Measurements from ENCODE around the gene KLK11.

Gene KLK11

GRCh38 chr19:51027126-51027806 lies 850 bp upstream of the KLK11 start:
- no peak for DNase-seq

DNA sequence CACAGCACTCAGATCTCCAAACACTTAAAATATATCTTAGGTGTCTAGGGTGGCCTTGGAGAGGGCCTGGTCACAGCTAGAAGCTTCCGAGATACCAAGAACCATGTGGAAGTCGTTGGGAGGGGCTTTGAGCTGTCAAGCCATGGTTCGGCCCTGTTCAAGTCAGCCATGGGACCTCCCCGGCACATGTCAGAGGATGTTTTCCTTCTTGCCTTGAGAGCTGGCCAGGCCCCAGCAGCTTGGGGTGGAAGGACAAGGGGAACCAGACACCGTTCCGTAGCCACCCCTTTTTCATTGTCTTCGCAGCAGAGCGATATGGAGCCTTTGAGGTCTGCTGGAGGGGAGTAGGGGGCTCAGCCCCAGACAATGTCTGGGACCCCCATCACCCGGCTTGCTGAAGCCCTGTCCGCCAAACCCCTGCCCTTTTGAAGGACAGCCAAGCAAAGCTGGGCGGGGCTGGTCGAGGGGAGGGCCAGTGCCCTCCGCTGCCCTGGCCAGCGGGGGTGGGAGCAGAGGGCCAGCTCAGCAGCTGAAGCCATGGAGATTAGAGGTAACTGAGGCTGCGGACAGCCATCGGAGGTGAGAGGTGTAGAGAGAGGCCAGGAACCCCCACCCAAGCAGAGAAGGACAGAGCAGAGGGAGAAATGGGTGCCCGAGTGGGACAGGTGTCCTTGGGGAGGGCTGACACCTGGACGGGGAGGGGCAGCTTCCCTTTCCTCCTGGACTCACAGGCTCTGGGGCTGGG lies 435 bp downstream of the KLK11 start:
- no peak for DNase-seq

DNA sequence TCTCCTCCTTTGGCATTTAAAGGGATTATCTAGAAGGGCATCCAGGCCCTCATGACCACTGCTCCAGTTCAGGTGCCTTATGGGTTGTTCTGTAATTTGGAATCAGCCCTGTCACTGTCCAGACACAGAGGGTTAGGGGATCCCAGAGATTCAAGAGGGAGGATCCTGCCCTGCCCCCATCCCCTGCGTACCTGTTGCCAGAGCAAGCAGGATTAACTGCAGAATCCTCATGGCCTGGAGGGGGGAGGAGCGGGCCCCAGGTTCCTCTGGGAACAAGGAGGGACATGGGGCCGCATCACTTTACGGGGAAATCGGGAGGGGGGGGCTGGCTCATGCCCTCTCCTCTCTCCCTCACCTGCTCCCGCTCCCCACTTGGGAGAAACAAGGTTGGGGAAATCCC lies 1.0 kb downstream of the KLK11 start:
- no peak for DNase-seq

DNA sequence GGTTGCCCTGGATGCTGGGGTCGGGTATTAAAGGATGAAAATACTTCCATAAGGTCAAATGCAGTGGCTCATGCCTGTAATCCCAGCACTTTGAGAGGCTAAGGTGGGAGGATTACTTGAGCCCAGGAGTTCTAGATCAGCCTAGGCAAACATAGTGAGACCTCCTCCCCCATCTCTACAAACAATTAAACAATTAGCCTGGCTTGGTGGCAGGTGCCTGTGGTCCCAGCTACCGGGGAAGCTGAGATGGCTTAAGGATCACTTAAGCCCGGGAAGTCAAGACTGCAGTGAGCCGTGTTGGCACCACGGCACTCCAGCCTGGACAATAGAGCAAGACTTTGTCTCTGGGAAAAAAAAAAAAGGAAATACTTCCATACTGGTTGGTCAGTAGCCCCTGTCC lies 1.5 kb downstream of the KLK11 start:
- DNase-seq: no peak

DNA sequence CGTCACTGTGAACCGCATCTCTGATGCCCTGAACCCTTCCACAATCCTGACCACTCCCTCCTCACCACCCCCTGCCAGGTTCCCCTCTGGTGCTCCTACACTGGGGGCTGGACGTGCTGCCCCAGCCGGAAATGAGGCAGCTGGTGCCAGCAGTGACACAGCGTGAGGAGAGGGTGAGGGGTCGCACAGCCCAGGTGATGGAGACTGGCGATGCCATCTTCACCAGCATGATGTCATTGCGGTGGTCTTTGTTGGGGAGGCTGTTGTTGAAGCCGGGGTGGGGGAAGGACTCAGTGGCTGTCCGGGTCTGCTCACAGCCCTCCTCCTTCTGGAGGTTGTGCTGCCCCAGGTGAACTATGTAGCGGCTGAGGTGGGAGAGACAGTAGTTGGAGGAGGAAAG lies 2.5 kb downstream of the KLK11 start:
- no peak for DNase-seq

- DNase-seq: no peak
Observed at GRCh38 chr19:51022526-51022925, 3.9 kb downstream of the KLK11 start.

- peak in 1 of 2 experiments; percentile 10 for DNase-seq
Observed at GRCh38 chr19:51020988-51021651, 5.3 kb downstream of the KLK11 start.

DNA sequence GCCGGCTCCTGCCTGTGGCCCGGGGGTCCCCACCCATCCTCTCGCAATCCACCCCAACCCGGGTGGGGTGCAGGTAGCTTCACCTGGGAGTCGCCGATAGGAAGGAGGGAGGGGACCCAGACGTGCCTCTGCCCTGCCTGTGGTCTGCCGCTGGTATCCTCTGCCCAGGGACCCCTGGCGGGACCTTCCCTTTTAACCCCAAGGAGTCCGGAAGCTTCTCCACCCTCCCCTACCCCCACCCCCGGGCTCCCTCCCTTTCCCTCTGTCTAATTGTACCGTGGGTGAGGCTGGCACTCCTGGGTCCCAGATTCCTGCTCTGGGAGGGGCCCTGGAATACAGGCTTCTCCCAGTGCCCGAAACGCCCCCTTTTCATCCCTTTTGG lies 6.9 kb downstream of the KLK11 start, which contains the start of gene KLK10:
TSS of gene KLK10 (minus strand) at position 166 of the 382 bp plus-strand sequence. CDS start 579 bp downstream, outside the sequence.
- no peak for DNase-seq

DNA sequence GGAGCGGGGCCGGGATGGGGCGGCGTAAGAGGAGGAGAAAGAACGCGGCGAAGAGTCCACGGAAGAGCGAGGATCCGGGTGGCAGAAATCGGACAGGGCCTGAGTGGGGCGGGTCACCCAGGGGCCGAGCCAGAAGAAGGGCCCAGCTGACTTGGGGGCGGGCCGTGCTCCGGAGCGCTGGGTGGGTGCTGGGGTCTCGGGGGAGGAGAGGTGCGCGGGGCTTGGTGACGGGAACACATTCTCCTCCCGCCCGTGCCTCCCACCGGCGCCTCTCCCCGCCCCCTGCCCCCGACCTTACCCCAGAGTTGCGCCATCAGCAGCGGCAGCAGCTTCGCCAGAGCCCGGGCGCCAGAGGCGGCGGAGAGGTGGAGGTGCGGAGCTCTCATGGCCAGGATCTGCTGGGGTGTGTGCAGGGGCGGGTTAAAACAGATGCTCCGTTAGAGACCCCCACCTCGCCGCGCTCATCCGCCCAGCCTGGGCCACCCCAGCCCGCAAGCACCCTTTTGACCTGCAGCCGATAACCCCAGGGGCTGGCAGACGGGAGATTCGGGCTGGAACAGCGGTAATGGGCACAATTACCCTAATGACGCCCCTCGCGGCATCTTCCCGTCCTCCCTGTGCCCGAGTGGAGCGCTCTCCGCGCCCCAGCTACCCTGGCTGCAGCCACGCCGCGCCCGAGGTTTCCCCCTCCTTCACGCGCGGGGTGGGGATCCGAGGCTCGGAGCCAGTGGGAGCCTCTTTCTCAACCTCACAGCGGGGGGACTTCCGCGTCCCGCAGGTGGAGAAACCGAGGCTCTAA lies 7.5 kb downstream of the KLK11 start:
- no peak for DNase-seq

- DNase-seq: peak; percentile 69 to 73
Observed at GRCh38 chr19:51016798-51017683, 9.4 kb downstream of the KLK11 start.

DNA sequence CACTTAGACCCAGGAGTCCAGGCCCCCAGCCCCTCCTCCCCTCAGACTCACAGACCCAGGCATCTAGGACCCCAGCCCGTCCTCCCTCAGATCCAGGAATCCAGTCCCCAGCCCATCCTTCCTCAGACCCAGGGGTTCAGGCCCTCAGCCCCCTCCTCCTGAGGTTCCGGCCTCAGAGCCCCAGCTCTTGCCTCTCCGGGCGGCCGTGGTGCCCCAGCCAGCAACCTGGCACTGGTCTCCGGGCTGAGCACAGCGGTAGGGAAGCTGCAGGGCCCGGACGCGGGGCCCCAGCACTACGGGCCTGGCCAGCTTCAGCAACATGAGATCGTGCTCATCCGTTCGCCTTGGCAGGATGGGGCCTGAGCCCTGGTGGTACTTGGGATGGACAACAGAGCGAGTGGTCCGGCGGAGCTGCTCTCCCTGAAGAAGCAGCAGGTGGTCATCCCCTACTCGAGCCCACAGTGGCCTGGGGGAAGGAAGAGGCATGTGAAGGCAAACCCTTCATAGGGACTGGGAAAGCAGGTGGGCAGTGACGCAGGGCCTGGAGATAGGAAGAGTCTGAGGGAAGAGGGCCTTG lies 10.6 kb downstream of the KLK11 start:
- DNase-seq: no peak

DNA sequence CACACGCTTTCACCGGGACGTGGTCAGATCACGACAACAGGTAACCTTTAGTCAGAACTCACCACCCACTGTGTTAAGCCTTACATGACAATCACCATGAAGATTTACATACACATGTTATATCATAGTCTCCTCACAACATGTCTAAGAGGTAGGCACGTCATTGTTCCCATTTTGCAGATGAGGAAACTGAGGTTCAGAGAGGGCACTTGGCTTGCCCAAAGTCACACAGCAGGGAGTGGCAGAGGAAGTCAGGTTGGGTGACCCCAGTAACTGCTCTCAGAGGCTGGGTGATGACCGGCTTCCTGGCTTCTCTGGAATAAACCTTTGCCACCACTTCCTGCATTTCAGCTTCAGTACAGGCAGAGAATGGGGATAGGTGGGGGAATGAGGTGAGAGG lies 12.2 kb downstream of the KLK11 start:
- no peak for DNase-seq

GRCh38 chr19:51012661-51013190 lies 13.7 kb downstream of the KLK11 start:
- DNase-seq: no peak

- DNase-seq: no peak
Observed at GRCh38 chr19:51010066-51010795, 16.2 kb downstream of the KLK11 start.

GRCh38 chr19:51009061-51009891 lies 17.1 kb downstream of the KLK11 start:
- no peak for DNase-seq

DNA sequence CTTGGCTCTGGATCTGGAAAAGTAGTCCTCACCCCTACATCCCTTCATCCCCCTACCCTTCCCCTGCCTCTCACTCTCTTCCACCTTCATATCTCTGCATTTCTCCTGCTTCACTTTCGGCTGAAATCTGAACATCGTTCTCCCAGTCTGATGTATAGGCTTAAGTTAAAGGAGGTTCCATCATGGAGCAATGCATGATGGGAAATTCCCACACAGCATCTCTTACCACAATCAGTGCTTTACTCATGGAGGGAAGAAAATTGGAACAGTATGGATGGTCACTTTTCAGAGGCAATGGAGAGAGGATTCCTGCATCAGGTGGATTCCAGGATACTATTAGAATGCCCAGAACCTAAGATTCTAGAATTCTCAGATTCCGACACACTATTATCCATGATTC lies 18.9 kb downstream of the KLK11 start:
- no peak for DNase-seq

- DNase-seq: no peak
Observed at GRCh38 chr19:51006406-51006805, 20.0 kb downstream of the KLK11 start.

DNA sequence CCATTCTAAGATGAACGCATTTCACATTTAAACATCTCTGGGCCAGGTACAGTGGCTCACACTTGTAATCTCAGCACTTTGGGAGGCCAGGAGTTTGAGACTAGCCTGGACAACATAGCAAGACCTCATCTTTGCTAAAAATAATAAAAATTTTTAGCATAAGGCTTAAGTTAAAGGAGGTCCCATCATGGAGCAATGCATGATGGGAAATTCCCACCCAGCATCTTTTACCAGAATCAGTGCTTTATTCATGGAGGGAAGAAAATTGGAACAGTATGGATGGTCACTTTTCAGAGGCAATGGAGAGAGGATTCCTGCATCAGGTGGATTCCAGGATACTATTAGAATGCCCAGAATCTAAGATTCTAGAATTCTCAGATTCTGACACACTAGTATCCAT lies 21.2 kb downstream of the KLK11 start:
- DNase-seq: no peak

DNA sequence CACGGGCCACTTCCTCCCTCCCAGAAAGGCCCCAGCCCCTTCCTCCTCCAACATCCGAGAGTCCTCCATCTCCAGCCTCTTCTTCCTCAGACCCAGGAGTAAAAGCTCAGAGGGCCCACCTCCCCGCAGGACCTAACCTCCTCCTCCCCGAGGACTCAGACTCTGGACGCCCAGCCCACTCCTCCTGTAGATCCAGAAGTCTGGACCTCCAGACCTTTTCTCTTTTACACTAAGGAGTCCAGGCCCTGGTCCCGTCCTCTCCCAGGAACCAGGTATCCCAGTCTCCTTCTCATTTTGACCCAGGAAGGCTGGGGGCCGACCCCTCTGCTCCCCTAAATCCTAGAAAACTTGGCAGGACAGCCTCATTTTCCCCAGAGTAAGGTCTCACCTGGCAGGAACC lies 23.1 kb downstream of the KLK11 start:
- DNase-seq: no peak
